HEK293 (cell line): Measurements from ENCODE around the gene MAGI2.

ENCODE experiments used
- CTCF ChIA-PET: fragments of 350-600 bp; formaldehyde crosslinking; extraction: SDS; loops from one replicate; lab custom pipeline; 2021; ENCODE audit warnings: antibody characterized with exemption; lab: Yijun Ruan, JAX
- POLR2A ChIA-PET: fragments of 300-600 bp; formaldehyde crosslinking; extraction: SDS; loops from one replicate; lab custom pipeline; 2020; ENCODE audit warnings: antibody characterized with exemption, inconsistent platforms; lab: Yijun Ruan, JAX
- H3K27ac ChIP-seq: fragments of 200-500 bp; sonication (Bioruptor generic); 2 replicates; pipeline ENCODE4 v1.5.1; 2014; ENCODE audit warnings: low read depth, low read length, control low read depth, inconsistent platforms; ENCODE audit errors: extremely low read depth
- H3K36me3 ChIP-seq, 2 experiments: fragments of 200-500 bp in 1 of 2; sonication (Bioruptor generic) in 1 of 2; 1 replicate in 1 of 2; 2 replicates in 1 of 2; pipeline ENCODE4 v1.5.1; 2014 to 2017; ENCODE audit warnings: inconsistent platforms in 2 of 2, low read length in 2 of 2; ENCODE audit not compliant: control insufficient read depth in 2 of 2, insufficient read depth in 1 of 2
- H3K4me1 ChIP-seq: fragments of 200-500 bp; sonication (Bioruptor generic); 2 replicates; pipeline ENCODE4 v1.5.1; 2014; ENCODE audit warnings: mild to moderate bottlenecking, low read length, inconsistent platforms; ENCODE audit not compliant: control insufficient read depth, insufficient read depth
- H3K4me3 ChIP-seq: 2 replicates; pipeline ENCODE4 v1.5.1; 2011; ENCODE audit warnings: low read depth, mild to moderate bottlenecking, control low read depth, low read length, moderate library complexity
- H3K9me3 ChIP-seq: fragments of 200-500 bp; sonication (Bioruptor generic); 2 replicates; pipeline ENCODE4 v1.5.1; 2014; ENCODE audit warnings: low read depth, low read length, inconsistent platforms; ENCODE audit not compliant: control insufficient read depth, insufficient read depth
- KLF8 ChIP-seq: fragments of 450-650 bp; formaldehyde crosslinking; IDR thresholded peaks from 2 replicates; pipeline ENCODE4 v1.5.1; 2016; ENCODE audit warnings: missing biosample characterization, missing genetic modification characterization
- PRDM2 ChIP-seq: fragments of 450-650 bp; formaldehyde crosslinking; IDR thresholded peaks from 2 replicates; pipeline ENCODE4 v1.5.1; 2016; ENCODE audit warnings: missing biosample characterization, missing genetic modification characterization, borderline replicate concordance
- TSHZ1 ChIP-seq: fragments of 450-650 bp; formaldehyde crosslinking; IDR thresholded peaks from 2 replicates; pipeline ENCODE4 v1.5.1; 2016; ENCODE audit warnings: missing biosample characterization, missing genetic modification characterization, borderline replicate concordance
- ZNF114 ChIP-seq: fragments of 450-650 bp; formaldehyde crosslinking; IDR thresholded peaks from 2 replicates; pipeline ENCODE4 v1.5.0; 2017; ENCODE audit warnings: missing biosample characterization, missing genetic modification characterization
- ZNF404 ChIP-seq: fragments of 450-650 bp; formaldehyde crosslinking; IDR thresholded peaks from 2 replicates; pipeline ENCODE4 v1.5.1; 2017; ENCODE audit warnings: missing biosample characterization, missing genetic modification characterization
- ZNF416 ChIP-seq: fragments of 450-650 bp; formaldehyde crosslinking; IDR thresholded peaks from 2 replicates; pipeline ENCODE4 v1.5.1; 2016; ENCODE audit warnings: missing biosample characterization, missing genetic modification characterization
- ZNF518A ChIP-seq: fragments of 450-650 bp; formaldehyde crosslinking; conservative IDR thresholded peaks from 2 replicates; pipeline ENCODE4 v1.5.1; 2016; ENCODE audit warnings: low read depth, missing biosample characterization, missing genetic modification characterization
- ZNF626 ChIP-seq: fragments of 450-650 bp; sonication (Bioruptor Pico); formaldehyde crosslinking; IDR thresholded peaks from 2 replicates; pipeline ENCODE4 v1.5.1; 2018; ENCODE audit warnings: missing biosample characterization, missing genetic modification characterization, inconsistent platforms
- ZNF629 ChIP-seq: fragments of 450-650 bp; formaldehyde crosslinking; IDR thresholded peaks from 2 replicates; pipeline ENCODE4 v1.5.1; 2017; ENCODE audit warnings: missing biosample characterization, missing genetic modification characterization
- ZNF707 ChIP-seq: fragments of 450-650 bp; formaldehyde crosslinking; IDR thresholded peaks from 2 replicates; pipeline ENCODE4 v1.5.1; 2016; ENCODE audit warnings: missing biosample characterization, missing genetic modification characterization
- ZNF777 ChIP-seq: fragments of 450-650 bp; formaldehyde crosslinking; IDR thresholded peaks from 2 replicates; pipeline ENCODE4 v1.5.1; 2017; ENCODE audit warnings: missing biosample characterization, missing genetic modification characterization, borderline replicate concordance
- ZNF785 ChIP-seq: fragments of 450-650 bp; formaldehyde crosslinking; IDR thresholded peaks from 2 replicates; pipeline ENCODE4 v1.5.1; 2016; ENCODE audit warnings: missing biosample characterization, missing genetic modification characterization
- ZNF843 ChIP-seq: fragments of 450-650 bp; formaldehyde crosslinking; IDR thresholded peaks from 2 replicates; pipeline ENCODE4 v1.5.1; 2016; ENCODE audit warnings: missing biosample characterization, missing genetic modification characterization

Gene MAGI2

GRCh38 chr7:79034730-79035129 is 418.7 kb downstream of the MAGI2 start:
- no peak for TF ChIP-seq KLF8 (tag by site-specific recombination)
- no peak for TF ChIP-seq PRDM2 (tag by site-specific recombination)
- TF ChIP-seq ZNF785 (tag by site-specific recombination): no peak
- no peak for TF ChIP-seq ZNF777 (tag by site-specific recombination)
- no peak for TF ChIP-seq TSHZ1
- TF ChIP-seq ZNF404: no peak
- no peak for TF ChIP-seq ZNF626
- no peak for TF ChIP-seq ZNF416 (tag by site-specific recombination)
- TF ChIP-seq ZNF114 (tag by site-specific recombination): no peak
- no peak for TF ChIP-seq ZNF707 (tag by site-specific recombination)
- TF ChIP-seq ZNF518A (tag by site-specific recombination): no peak
- no peak for TF ChIP-seq ZNF843
- no peak for TF ChIP-seq ZNF629 (tag by site-specific recombination)
- ChIA-PET POLR2A (no interaction called here), CTCF (no interaction called here)
- Histone ChIP-seq H3K4me3 (no peak overlapping the region), H3K9me3 (no peaks in the 10 kb centered on the region), H3K36me3 (no peaks in the 10 kb centered on the region), H3K4me1 (peaks cover 2% of the 10 kb centered on the region; the same call in 1 of the 2 replicates), H3K27ac (no peak overlapping the region)
